ENCODE measurements around the gene SEPTIN3. TPM values are rescaled to one million over a fixed set of nuclear protein-coding genes. Genes with fewer than 3 reads are reported as not detected.

The SEPTIN3 gene
- total RNA-seq, 1 experiment from 2014 or later = 3.9 TPM

GRCh38 chr22:41978732-41979131 is 9.5 kb downstream of the SEPTIN3 start:
- no peak overlapping the region for H3K4me3 ChIP-seq (ENCODE audit: low read depth in 2 of 2, low read length in 2 of 2)
- peaks cover 6% of the 10 kb centered on the region; the same call in 1 of the 2 replicates for H3K27me3 ChIP-seq (ENCODE audit: control insufficient read depth, insufficient read depth, low read length)
- no TSS peak for BruUV-seq (replicated peaks)
- POLR2A ChIA-PET = interaction anchor here (0.7 kb wide), 1 partner anchor 75 kb away, joined by 4 read pairs; no protein-coding TSS in a partner anchor
- CTCF ChIA-PET = no interaction called here
- DNase-seq (ENCODE audit: low read depth, low spot score) (no peak), ATAC-seq (no peak)
- H3K9me3 ChIP-seq (ENCODE audit: control insufficient read depth, insufficient read depth, low read depth, low read length) = no peaks in the 10 kb centered on the region
- no peak overlapping the region for H3K27ac ChIP-seq (ENCODE audit: low read length)
- TF ChIP-seq POLR2AphosphoS5 (IDR thresholded peaks at IDR 0.05; ENCODE audit: low read depth, low read length) (no peak), SIN3A (IDR thresholded peaks at IDR 0.05; ENCODE audit: borderline replicate concordance, insufficient read depth, low read depth, low read length) (no peak), TCF7L2 (IDR thresholded peaks at IDR 0.05; ENCODE audit: low read depth, low read length) (no peak), CTCF (IDR thresholded peaks at IDR 0.05) (no peak), REST (IDR thresholded peaks at IDR 0.05; ENCODE audit: insufficient read depth in 1 of 2, low read depth in 2 of 2, low read length in 1 of 2) (no peak)
- in situ Hi-C loops (cut with HindIII; ENCODE audit: low pct_unique_long_range_greater_than_20kb, low sequenced_read_pairs) = no loop called here
- 0 out of 2 replicates have a peak, but pooled peaks cover 2% of the 10 kb centered on the region for H3K4me1 ChIP-seq (ENCODE audit: control insufficient read depth, insufficient read depth, low read length)
- H3K36me3 ChIP-seq (ENCODE audit: control insufficient read depth, insufficient read depth, low read length) = no peaks in the 10 kb centered on the region
- intact Hi-C loops (cut with micrococcal nuclease; ENCODE audit: unreplicated experiment) = no loop called here

GRCh38 chr22:41979423-41980250 is 10.4 kb downstream of the SEPTIN3 start:
- DNase-seq (ENCODE audit: low read depth, low spot score) (no peak), ATAC-seq (no peak)
- intact Hi-C loops (cut with micrococcal nuclease; ENCODE audit: unreplicated experiment) = no loop called here
- no peak overlapping the region for H3K27ac ChIP-seq (ENCODE audit: low read length)
- H3K4me3 ChIP-seq (ENCODE audit: low read depth in 2 of 2, low read length in 2 of 2) = no peak overlapping the region
- in situ Hi-C loops (cut with HindIII; ENCODE audit: low pct_unique_long_range_greater_than_20kb, low sequenced_read_pairs) = no loop called here
- POLR2A ChIA-PET = interaction anchor here (0.7 kb wide), 1 partner anchor 74 kb away, joined by 4 read pairs; no protein-coding TSS in a partner anchor
- H3K36me3 ChIP-seq (ENCODE audit: control insufficient read depth, insufficient read depth, low read length) = no peaks in the 10 kb centered on the region
- no peaks in the 10 kb centered on the region for H3K9me3 ChIP-seq (ENCODE audit: control insufficient read depth, insufficient read depth, low read depth, low read length)
- no peak for TF ChIP-seq POLR2AphosphoS5 (IDR thresholded peaks at IDR 0.05; ENCODE audit: low read depth, low read length)
- no peak for TF ChIP-seq CTCF (IDR thresholded peaks at IDR 0.05)
- no peak for TF ChIP-seq TCF7L2 (IDR thresholded peaks at IDR 0.05; ENCODE audit: low read depth, low read length)
- TF ChIP-seq REST (IDR thresholded peaks at IDR 0.05; ENCODE audit: insufficient read depth in 1 of 2, low read depth in 2 of 2, low read length in 1 of 2) = no peak
- TF ChIP-seq SIN3A (IDR thresholded peaks at IDR 0.05; ENCODE audit: borderline replicate concordance, insufficient read depth, low read depth, low read length) = no peak
- CTCF ChIA-PET = no interaction called here
- H3K4me1 ChIP-seq (ENCODE audit: control insufficient read depth, insufficient read depth, low read length) = 0 out of 2 replicates have a peak, but pooled peaks cover 2% of the 10 kb centered on the region
- no TSS peak for BruUV-seq (replicated peaks)
- H3K27me3 ChIP-seq (ENCODE audit: control insufficient read depth, insufficient read depth, low read length) = peaks cover 6% of the 10 kb centered on the region; the same call in 1 of the 2 replicates
